Stimulated activated CD4-positive, alpha-beta T cell treated with anti-CD3 and anti-CD28 coated beads, Interleukin-1b, Interleukin-23, amount 100 ng/mL, for 4 hours (primary cell): ENCODE measurements around the gene EPGN.

Experiments used
- DNase-seq, 2 donors: peaks; one replicate each; pipeline ENCODE4 v3.0.0-alpha.2; 2020; ENCODE audit warnings: low read depth in 2 of 2

EPGN gene, protein sequence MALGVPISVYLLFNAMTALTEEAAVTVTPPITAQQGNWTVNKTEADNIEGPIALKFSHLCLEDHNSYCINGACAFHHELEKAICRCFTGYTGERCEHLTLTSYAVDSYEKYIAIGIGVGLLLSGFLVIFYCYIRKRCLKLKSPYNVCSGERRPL

DNA sequence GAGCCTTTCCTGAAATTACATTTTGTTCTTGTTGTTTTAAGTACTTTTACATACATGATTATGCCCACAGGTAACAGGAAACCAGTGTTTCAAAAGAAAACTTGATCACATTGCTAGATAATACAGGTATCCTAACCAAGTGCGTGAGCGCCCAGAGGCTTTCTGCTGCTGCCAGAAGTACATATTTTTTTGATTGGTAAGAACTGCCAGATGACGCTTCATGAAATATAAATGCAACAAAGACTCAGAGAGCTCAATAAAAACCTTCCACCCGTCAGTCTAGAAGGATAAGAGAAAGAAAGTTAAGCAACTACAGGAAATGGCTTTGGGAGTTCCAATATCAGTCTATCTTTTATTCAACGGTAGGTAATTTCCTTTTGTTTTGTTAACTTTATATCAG lies at the start of gene EPGN:
TSS of gene EPGN (plus strand) at position 256 of the 400 bp plus-strand sequence. CDS start at position 320, 64 bp downstream.
- DNase-seq, result no peak

DNA sequence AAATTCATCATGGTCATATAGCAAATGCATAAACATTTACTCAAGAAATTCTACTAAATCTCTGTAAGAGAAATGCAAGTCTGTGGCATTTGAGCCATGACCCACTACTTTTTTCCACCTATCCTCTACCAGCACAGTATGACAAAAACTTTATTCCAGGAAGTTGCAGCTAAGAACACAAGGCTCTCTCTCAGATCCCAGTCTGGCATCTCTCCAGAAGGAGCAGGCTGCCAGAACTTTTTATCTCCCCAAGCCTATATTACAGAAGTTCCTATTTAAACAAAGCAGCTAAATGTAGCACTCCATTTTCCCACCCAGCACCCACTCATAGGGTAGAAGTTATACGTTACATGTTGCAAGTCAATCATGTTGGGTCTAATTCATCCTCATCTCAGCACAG lies 49.3 kb upstream of the EPGN start:
- no peak for DNase-seq

DNA sequence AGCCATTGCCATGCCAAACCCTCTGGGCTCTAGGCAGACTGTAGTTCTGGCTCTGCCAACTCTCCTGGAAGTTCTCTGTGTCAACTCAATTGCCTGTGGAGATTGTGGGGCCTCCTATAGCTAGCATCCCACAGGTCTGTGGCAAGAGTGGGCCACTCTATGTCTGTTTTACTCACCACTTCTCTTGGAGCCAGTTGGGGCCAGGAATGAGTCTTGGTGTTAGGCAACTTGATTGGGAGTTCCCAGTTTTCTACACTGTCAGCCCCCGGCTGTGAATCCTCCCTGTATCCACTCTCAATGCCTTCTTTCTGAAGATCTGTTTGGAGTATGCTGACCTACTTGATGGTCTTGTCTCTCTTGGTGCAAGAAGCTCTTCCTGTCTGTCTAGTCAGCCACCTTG lies 48.2 kb upstream of the EPGN start:
- DNase-seq, result no peak

DNA sequence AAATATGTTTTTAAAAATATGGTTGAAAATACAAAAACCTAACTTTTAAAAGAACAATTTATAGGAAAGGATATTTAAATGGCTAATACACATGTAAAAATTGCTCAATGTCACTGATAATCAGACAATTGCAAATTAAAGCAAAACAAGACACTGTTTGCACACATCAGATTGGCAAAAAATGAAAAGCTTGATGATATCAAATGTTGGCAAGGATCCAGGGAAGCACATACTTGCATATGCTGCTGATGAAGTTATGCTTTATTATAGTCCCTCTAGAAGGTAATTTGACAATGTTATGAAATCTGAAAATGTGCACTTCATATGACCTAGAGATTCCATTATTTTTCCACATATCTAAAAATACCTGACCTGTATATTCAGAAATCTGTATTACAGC lies 45.7 kb upstream of the EPGN start:
- DNase-seq, result no peak

DNA sequence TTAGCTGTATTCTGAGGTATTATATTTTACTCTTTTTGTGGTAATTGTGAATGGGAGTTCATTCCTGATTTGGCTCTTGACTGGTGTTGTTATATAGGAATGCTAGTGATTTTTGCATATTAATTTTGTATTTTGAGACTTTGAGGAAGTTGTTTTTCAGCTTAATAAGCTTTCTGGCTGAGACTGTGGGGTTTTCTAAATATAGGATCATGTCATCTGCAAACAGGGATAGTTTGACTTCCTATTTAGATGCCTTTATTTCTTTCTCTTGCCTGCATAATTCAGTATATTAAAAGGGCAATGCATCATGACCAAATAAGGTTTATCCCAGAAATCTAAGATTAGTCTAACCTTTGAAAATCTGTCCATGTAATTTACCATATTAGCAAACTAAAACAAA lies 44.7 kb upstream of the EPGN start:
- DNase-seq, result no peak

DNA sequence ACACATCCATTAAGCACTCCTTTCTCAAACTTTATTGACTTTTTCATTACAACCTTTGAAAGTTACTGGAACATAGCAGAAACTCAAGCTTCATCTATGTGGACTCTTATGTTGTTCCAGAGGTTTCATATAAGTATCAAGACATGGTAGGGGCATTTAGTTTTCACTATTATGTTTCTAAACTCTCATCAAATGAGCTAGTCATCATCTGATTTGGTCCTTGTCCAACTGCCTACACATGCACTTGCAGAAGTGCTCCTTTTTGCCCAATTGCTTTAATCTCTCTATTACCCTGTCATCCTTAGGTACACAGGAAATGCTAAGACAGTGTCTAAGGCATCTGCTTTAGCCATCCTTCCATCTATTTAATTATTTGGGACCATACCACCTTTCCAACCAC lies 42.2 kb upstream of the EPGN start:
- no peak for DNase-seq

DNA sequence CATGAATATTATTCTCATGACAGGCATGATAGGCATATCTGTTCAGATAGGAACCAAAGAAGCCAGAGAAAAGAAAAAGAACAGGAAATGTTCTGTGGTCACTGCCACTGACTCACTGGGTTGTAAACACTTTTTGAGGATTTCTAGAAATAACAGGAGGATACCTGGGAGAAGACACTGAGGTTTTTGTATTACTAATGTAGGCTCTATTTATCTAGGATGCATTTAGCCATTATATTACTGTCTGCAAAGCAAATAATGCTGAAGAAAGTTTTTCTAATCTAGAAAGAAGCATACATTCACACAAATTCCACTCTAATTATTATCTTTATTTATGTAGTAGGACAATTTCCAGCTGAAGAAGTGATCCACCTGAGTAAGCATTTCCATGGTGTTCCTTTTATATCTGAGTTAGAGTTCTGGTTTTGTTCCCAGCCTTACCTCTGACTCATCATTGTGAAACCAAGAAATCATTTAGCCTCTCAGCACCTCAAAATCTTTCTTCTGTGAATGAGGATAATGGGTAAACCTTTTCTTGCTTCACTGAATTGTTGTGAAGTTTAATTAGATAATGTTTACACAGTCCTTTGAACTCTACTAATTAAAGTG lies 40.2 kb upstream of the EPGN start:
- no peak for DNase-seq

DNA sequence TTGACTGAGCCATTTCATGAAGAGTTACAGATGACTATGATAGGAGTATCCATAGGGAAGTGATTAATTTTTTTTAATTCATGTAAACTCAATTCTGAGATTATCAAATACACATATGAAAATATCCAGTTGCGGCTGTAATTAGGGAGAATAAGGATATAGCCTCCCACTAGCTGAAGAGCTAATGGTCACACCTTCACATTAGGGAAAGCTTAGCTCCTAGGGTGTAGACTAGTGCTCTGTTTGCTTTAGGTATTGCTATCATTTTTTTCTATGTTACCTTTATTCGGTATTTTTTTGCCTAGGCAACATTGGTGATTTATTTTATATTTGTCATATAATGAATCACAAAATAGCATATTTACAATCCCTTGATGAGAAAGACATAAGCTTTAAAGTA lies 39.6 kb upstream of the EPGN start:
- DNase-seq, result no peak

DNA sequence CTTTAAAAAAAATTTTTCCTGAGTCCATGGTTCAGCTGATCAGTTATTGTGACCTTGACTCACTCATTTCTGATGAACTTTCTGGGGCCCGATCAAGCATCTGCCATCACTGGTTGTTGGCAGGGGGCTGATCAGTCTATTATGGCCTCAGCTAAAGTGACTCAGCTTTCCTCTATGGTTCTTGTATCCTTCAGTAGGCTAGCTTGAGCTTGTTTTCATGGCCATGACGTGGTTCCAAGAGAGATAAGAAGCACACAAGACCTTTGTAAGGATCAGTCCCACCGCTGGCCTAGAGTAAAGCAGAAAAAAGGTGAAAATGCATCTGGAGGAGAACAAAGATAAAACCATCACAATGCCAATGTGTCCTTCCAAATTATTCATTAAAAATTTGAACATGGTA lies 29.8 kb upstream of the EPGN start:
- no peak for DNase-seq

DNA sequence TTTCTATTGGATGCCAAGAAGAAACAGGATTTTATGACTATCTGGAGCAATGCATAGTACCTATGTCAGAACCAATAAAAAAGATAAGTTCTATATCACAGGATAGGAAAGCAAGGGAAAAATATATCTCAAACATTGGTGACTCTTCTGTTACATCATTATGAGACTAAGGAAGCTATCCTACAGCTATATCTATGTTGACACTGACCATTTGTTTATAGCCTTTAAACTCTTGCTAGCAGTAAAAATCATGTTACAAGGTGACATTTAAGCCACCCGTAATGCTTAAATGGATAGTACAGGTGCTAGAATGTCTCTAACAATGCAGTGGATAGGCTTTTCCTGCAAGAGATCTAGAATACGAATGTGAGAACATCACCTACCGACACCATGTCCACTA lies 28.6 kb upstream of the EPGN start:
- no peak for DNase-seq

DNA sequence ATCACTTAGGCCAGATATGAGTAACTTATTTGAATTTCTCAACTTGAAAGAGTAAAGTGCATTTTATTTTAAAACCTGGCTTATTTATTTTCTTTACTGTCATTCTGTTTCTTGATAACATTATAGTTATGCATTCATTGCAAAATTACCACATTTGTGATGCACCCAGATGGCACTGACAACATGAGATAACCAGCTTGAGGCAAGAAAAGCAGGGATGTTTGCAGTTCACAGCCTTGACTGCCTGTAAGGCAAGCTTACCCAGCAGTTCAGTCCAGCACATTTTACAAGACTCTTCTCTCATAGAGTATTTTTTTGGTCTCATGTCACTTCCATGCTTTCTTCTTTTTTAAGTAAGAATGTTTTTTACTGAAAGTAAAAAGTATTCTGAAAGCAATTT lies 25.3 kb upstream of the EPGN start:
- no peak for DNase-seq

DNA sequence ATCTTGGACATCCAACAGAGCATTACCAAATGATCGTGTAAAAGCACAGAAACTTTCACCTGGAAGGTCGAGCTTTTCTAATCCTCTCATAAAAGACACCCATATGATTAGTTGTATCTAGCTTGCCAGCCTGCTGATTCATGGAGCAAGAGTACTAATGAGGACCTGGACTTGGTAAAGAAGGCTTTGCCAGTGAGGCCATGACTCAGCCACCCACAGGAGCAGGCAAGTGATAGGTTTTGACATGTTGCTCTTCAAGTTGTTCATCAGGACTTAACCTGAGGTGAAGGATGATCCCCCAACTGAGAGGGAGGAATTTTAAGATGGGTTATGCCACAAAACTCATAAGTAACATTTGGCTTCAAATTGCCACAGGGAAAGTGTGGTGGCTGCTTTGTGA lies 24.7 kb upstream of the EPGN start:
- DNase-seq, result no peak

DNA sequence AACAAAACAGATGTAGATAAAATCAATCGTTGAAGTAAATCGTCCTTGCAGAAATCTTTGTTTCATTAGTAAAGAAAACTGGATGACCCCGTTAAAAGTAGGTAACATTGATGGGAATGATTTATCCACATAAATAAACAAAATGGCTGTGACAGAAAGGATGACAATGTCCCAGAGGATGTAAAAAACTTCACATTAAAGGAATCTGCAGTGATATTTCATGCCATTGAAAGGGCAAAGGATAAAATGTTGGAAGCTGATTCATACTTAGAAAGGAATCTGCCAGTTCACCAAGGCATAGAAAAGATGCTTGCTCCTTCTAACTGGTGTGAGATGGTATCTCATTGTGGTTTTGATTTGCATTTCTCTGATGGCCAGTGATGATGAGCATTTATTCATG lies 24.2 kb upstream of the EPGN start:
- DNase-seq, result no peak

DNA sequence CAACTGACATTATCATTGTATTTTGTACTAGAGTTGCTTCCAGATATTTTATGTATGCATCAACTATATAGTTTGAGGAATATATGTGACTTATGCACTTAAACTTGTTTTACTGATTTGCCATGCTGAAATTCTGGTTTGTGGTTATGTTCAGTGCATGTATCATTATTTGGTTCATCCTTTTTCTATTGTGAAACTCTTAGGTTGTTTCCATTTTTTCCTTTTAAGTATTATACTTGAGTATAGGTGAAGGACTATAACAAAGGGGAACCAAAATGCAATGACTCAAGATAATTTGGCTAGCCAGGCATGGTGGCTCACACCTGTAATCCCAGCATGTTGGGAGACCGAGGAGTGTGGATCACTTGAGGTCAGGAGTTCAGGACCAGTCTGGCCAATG lies 21.1 kb upstream of the EPGN start:
- no peak for DNase-seq

DNA sequence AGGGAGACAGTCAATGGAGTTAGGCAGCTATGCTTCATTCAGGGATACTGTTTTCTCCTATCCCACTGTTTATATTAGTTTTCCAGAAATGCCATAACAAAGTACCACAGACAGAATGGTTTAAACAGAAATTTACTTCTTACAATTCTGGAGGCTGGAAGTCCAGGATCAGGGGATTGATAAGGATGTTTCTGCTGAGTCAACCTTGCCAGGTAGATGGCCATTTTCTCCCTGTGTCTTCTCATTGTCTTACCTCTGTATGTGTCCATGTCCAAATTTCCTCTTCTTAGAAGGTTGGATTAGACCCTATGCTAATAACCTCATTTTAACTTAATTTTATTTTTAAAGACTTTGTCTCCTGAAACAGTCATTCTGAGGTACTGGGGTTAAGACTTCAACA lies 20.5 kb upstream of the EPGN start:
- DNase-seq, result no peak

DNA sequence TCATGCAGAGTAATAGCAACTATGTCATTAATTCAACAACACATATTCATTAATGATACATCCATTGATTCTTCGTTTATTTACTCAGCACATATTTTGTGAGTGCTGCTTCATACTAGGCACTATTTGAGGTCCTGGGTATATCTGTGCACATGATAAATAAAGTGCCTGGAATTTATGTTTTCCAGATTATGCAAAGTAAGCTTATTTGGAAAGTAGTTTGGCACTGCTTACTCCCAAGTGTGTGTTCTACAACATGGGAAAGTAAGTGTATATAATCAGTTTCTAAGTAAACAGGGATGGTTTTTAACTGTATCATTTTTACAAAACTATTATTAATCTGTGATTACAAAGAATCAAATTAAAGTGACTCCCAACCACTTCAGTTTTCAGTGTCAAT lies 16.8 kb upstream of the EPGN start:
- no peak for DNase-seq

DNA sequence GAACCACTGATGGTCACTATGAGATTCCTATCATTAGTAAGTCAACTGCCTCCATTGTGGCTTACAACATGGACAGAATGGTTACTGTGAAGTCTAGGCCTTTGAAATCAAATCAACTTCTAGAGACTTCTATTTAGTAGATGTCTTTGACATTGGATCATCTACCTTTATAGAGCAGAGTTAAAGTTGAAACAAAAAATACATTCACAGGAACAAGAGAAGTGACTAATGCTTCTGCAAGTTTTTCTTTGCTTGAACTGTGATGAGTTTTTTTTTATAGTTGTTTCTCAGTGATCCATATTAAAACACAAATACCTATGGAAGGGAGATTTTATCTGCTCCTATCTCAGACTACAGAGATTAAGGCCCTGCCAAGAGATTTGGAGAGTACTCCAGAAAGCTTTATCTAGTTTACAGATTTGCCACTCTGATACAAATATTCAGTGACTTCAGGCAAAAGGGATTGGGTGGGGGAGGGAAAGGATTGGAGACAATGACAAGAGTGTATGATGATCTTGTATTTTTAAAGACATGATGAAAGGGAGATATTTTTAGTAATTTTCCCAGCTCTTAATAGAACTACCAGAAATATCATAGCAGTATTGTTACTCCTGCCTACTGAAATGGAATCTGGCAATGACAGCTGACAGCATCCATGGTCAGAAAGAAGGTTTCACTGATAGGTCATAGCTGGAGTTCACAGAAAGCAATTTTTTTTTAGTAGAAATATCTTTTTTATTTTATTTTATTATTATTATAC lies 16.0 kb upstream of the EPGN start:
- no peak for DNase-seq

DNA sequence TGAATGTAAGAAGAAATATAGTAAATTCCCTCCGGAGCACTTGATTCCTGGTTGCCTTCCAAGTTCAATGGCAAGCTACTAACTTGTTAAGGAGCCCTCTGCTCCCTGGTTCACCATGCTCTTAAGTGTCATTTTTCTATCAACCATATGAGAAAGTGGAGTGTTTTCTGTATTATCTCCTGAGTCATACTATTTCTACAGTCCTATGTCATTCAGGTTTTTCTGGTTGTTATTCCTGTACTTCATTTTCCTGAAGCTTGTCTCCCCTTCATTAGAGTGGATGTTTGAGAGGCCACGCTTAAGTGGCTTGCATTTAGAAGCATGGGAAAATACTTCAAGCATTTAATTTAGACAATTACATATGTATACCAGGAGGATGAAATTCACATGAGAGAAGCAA lies 14.7 kb upstream of the EPGN start:
- no peak for DNase-seq

DNA sequence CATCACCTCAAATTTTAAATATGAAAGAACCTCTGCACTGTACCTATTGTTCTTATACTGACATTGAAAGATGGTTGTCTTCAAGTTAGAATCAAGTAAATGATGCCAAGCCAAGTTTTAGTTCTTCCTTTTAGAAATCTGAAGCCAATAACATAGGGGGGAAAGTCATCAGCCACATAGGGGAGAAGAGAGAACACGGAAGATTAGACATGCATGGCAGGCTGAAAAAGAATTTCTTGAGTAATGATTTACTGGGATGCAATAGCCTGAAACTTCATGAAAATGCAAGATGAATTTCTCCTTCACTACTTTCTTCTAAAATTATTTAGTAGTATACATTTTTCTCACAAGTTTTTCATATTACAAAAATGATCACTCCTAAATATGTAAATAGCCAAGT lies 13.6 kb upstream of the EPGN start:
- no peak for DNase-seq

DNA sequence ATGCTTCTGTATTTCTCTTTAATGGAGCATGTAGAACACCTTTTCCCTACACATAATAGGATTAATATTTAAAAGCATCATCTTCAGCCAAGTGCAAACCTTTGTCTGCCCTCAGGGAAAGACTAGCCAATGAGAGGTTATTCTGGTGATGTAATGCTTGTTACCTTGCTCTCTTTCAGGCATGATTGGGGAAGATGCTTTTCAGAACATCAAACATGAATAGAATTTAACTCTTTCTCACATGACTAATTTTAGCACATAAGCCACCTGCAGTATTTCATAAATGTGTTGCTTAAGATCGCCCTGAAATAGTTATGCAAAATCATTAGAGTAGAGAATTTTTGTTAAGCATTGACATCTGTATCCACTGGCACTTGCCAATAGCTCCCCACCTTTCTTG lies 10.7 kb upstream of the EPGN start:
- DNase-seq, result no peak

DNA sequence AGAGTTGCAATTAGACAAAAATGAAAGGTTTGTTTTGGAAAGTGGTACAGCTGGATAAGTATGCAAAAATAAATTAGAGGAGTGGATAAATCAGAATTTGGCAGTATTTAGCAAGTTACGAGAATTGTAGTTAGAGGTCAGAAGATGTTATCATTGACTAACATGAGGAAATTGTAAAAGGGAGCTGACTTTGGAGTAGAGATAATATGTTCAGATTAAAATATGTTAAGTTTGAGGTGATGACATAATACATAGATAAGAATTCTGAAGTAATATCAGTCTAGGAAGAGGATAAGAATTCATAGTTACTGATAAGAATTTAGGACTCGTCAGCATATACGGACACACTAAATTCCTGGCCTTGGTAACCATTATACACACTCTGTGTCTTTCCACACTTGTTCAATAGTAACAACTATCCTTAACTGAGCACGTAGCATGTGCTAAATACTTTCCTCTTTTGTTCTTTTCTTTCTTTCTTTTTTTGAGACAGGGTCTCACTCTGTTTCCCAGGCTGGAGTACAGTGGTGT lies 4.1 kb upstream of the EPGN start:
- no peak for DNase-seq

DNA sequence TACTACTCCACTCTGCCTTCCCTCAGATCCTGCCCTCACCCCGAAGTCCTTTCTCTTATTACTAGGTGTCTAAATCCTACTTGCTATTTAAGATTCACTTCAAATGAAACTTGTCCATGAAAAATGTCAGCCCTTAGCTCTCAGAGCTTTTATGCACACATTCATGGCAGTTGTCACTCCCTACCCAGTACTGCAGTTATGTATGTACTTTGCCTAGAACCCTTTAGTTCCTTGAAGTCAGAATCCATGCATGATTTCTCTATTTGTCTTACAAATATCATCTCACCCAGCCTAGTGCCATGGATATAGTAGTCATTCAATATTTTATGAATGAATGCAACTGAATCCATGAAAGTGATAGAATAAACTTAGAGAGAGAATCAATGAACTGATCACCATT lies 3.3 kb upstream of the EPGN start:
- DNase-seq, result no peak

DNA sequence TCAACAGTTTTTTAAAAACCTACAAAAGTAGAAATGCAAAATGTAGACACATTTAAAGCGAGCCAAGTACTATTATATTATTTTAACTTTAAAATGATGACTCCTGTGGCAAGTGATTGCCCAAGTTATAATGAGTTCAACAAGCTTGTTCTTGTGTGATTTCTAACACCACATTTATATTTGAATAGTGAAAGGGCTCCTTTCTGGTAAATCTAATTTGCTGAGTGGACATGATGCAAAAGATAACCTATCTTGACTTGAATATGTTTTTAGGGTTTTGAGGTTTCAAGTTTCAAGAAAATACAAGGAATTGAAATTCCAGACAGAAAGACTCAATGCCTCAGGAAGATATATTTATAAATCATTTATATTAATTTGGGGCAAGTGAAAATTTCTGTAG lies 1.1 kb upstream of the EPGN start:
- no peak for DNase-seq
